Measurements from ENCODE around the gene TNNT2.

Gene TNNT2

GRCh38 chr1:201376107-201376463, 1.4 kb downstream of the TNNT2 start:
- in situ Hi-C loops (cut with MboI; ENCODE audit: low pct_unique_long_range_greater_than_20kb, low sequenced_read_pairs, unreplicated experiment): no loop called here
- TF ChIP-seq CTCF (IDR thresholded peaks at IDR 0.05; ENCODE audit: extremely low read depth, insufficient read depth, missing control alignments): no peak
- DNase-seq (ENCODE audit: low spot score): no peak

GRCh38 chr1:201375169-201375568, 2.3 kb downstream of the TNNT2 start:
- no peak for TF ChIP-seq CTCF (IDR thresholded peaks at IDR 0.05; ENCODE audit: extremely low read depth, insufficient read depth, missing control alignments)
- no peak for DNase-seq (ENCODE audit: low spot score)
- in situ Hi-C loops (cut with MboI; ENCODE audit: low pct_unique_long_range_greater_than_20kb, low sequenced_read_pairs, unreplicated experiment): no loop called here

- no peak for DNase-seq (ENCODE audit: low spot score)
- TF ChIP-seq CTCF (IDR thresholded peaks at IDR 0.05; ENCODE audit: extremely low read depth, insufficient read depth, missing control alignments): no peak
- in situ Hi-C loops (cut with MboI; ENCODE audit: low pct_unique_long_range_greater_than_20kb, low sequenced_read_pairs, unreplicated experiment): no loop called here
Measured at GRCh38 chr1:201374364-201374763, 3.1 kb downstream of the TNNT2 start.

- in situ Hi-C loops (cut with MboI; ENCODE audit: low pct_unique_long_range_greater_than_20kb, low sequenced_read_pairs, unreplicated experiment): no loop called here
- TF ChIP-seq CTCF (IDR thresholded peaks at IDR 0.05; ENCODE audit: extremely low read depth, insufficient read depth, missing control alignments): no peak
- DNase-seq (ENCODE audit: low spot score): no peak
Measured at GRCh38 chr1:201371792-201372191, 5.7 kb downstream of the TNNT2 start.

GRCh38 chr1:201371276-201371675, 6.2 kb downstream of the TNNT2 start:
- TF ChIP-seq CTCF (IDR thresholded peaks at IDR 0.05; ENCODE audit: extremely low read depth, insufficient read depth, missing control alignments): no peak
- in situ Hi-C loops (cut with MboI; ENCODE audit: low pct_unique_long_range_greater_than_20kb, low sequenced_read_pairs, unreplicated experiment): no loop called here
- no peak for DNase-seq (ENCODE audit: low spot score)

- in situ Hi-C loops (cut with MboI; ENCODE audit: low pct_unique_long_range_greater_than_20kb, low sequenced_read_pairs, unreplicated experiment): no loop called here
- DNase-seq (ENCODE audit: low spot score): no peak
- TF ChIP-seq CTCF (IDR thresholded peaks at IDR 0.05; ENCODE audit: extremely low read depth, insufficient read depth, missing control alignments): no peak
Measured at GRCh38 chr1:201370500-201370899, 7.0 kb downstream of the TNNT2 start.

- DNase-seq (ENCODE audit: low spot score): no peak
- TF ChIP-seq CTCF (IDR thresholded peaks at IDR 0.05; ENCODE audit: extremely low read depth, insufficient read depth, missing control alignments): no peak
- in situ Hi-C loops (cut with MboI; ENCODE audit: low pct_unique_long_range_greater_than_20kb, low sequenced_read_pairs, unreplicated experiment): no loop called here
Measured at GRCh38 chr1:201369209-201369608, 8.3 kb downstream of the TNNT2 start.

Measured in GM13977 (cell line).